CD4-positive, alpha-beta T cell (primary cell): ENCODE measurements around the gene KDM3B. TPM values are rescaled to one million over a fixed set of nuclear protein-coding genes. Genes with fewer than 3 reads are reported as not detected.
A peak's percentile ranks its signal among the peaks of the same experiment; 100 is the strongest.

Experiments used
- ATAC-seq: fragments of 200-7000 bp; cut with Tn5 transposase; one replicate; pipeline ENCODE4 v1.10.0; 2022; ENCODE audit warnings: mild to moderate bottlenecking; ENCODE audit not compliant: poor library complexity
- CTCF ChIA-PET: fragments of 350-600 bp; sonication (Branson Sonifier 250); formaldehyde crosslinking; loops from one replicate; lab custom pipeline; 2021; ENCODE audit warnings: antibody characterized with exemption, inconsistent platforms; lab: Charles Lee
- POLR2A ChIA-PET: fragments of 350-600 bp; sonication (Branson Sonifier 250); formaldehyde crosslinking; loops from one replicate; lab custom pipeline; 2021; ENCODE audit warnings: antibody characterized with exemption, inconsistent platforms; lab: Charles Lee
- DNase-seq, 14 experiments: peaks; one replicate each; pipeline ENCODE4 v3.0.0-alpha.2; 2013 to 2020; ENCODE audit warnings: mixed read lengths in 2 of 14
- H3K27ac ChIP-seq, 2 donors: one replicate each; pipeline versions ENCODE4 v1.5.1 to v1.7.0; 2013; ENCODE audit warnings: low read length in 2 of 2, low read depth in 1 of 2, mild to moderate bottlenecking in 1 of 2
- H3K27me3 ChIP-seq, 2 experiments: 1 replicate in 1 of 2; 2 replicates in 1 of 2; pipeline versions ENCODE4 v1.6.1 to v1.7.0; 2013; ENCODE audit warnings: low read length in 2 of 2, control low read depth in 1 of 2, mild to moderate bottlenecking in 1 of 2, moderate library complexity in 1 of 2; ENCODE audit not compliant: insufficient read depth in 2 of 2, control insufficient read depth in 1 of 2
- H3K36me3 ChIP-seq: one replicate; pipeline ENCODE4 v1.6.1; 2013; ENCODE audit warnings: low read length, control low read depth; ENCODE audit not compliant: insufficient read depth
- H3K4me1 ChIP-seq: one replicate; pipeline ENCODE4 v1.6.1; 2013; ENCODE audit warnings: low read length, control low read depth; ENCODE audit not compliant: insufficient read depth
- H3K4me3 ChIP-seq: one replicate; pipeline ENCODE4 v1.5.1; 2013; ENCODE audit warnings: mild to moderate bottlenecking, low read length, moderate library complexity
- H3K9me3 ChIP-seq, 2 experiments: 1 replicate in 1 of 2; 2 replicates in 1 of 2; pipeline versions ENCODE4 v1.6.1 to v1.7.0; 2013; ENCODE audit warnings: low read length in 2 of 2, mild to moderate bottlenecking in 2 of 2, control low read depth in 1 of 2, moderate library complexity in 1 of 2; ENCODE audit not compliant: control insufficient read depth in 1 of 2, insufficient read depth in 1 of 2
- H3K27ac Mint-ChIP-seq: one replicate; pipeline ENCODE4 v1.8.0; 2020; ENCODE audit warnings: mixed read lengths
- H3K27me3 Mint-ChIP-seq: one replicate; pipeline ENCODE4 v1.8.0; 2021; ENCODE audit warnings: mixed read lengths
- H3K36me3 Mint-ChIP-seq: one replicate; pipeline ENCODE4 v1.8.0; 2021; ENCODE audit warnings: low read depth, mixed read lengths
- H3K4me1 Mint-ChIP-seq: one replicate; pipeline ENCODE4 v1.8.0; 2021; ENCODE audit warnings: low read depth, mixed read lengths
- H3K4me3 Mint-ChIP-seq: one replicate; pipeline ENCODE4 v1.8.0; 2020; ENCODE audit warnings: mild to moderate bottlenecking, mixed read lengths
- H3K9me3 Mint-ChIP-seq: one replicate; pipeline ENCODE4 v1.8.0; 2020; ENCODE audit warnings: mixed read lengths
- CTCF ChIP-seq: fragments of 200-600 bp; IDR thresholded peaks from one replicate; pipeline ENCODE4 v1.8.0; 2022; ENCODE audit warnings: antibody characterized with exemption, mild to moderate bottlenecking
- intact Hi-C, 2 experiments: fragments of 100-400 bp; cut with DNase I in 1 of 2; cut with micrococcal nuclease in 1 of 2; formaldehyde crosslinking; loops; one replicate each; pipeline versions ENCODE4 v1.15.1 to v1.9.0; 2023 to 2025; cut with DNase I, micrococcal nuclease
- total RNA-seq, 174 experiments: library from RNA in 2 of 174; stranded (reverse) in 2 of 174; gene quantifications; one replicate each; pipeline ENCODE4 v1.2.3 and lab custom pipeline; 2021 to 2026

Gene KDM3B
- total RNA-seq, 2 experiments from 2014 or later = 59.5 to 66.0 TPM

DNA sequence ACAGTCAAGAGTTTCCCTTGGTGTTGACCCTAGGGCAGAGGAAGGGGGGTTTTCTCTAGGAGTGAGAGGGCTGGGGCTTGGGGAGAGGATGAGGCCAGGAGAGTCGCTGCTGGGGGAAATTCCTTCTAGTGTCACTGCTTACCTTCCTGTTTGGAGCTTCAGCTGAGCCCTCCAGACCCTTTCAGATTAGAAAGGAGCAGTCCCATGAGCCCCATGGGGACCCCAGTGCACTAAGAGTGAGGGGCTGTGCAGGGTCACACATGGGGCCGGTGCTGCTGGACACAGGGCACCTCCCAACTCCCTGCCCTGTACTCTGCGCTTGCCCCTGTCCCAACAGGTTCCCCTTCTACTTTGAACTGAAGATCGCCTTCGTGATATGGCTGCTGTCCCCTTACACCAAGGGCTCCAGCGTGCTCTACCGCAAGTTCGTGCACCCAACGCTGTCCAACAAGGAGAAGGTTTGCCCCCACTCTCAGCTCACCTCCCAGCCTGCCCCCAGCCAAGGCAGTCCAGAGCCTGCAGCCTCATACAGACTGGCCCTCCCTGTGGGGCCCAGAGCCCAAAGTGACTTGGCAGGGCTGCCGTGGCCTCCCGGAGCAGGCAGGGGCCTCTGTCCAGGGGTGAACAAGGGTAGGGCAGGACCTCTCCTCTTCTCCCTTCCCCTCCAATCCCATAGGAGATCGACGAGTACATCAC is 91.7 kb downstream of the KDM3B start:
- ChIA-PET POLR2A (no interaction called here), CTCF (no interaction called here)
- Mint-ChIP-seq H3K4me1 (peaks cover 8% of the 10 kb centered on the region), H3K27me3 (no peaks in the 10 kb centered on the region), H3K9me3 (no peaks in the 10 kb centered on the region), H3K4me3 (no peak overlapping the region), H3K27ac (no peak overlapping the region), H3K36me3 (no peaks in the 10 kb centered on the region)
- Histone ChIP-seq H3K27ac (no peak overlapping the region), H3K4me3 (no peak overlapping the region), H3K36me3 (no peaks in the 10 kb centered on the region), H3K9me3 (no peaks in the 10 kb centered on the region), H3K27me3 (peaks cover 0 to 3% of the 10 kb centered on the region in 2 experiments), H3K4me1 (peaks cover 6% of the 10 kb centered on the region)
- DNase-seq (no peak), ATAC-seq (no peak)
- intact Hi-C loops = no loop called here
- no peak for TF ChIP-seq CTCF

- H3K4me3 Mint-ChIP-seq = no peak overlapping the region
- POLR2A ChIA-PET = no interaction called here
Observed at GRCh38 chr5:138444774-138445546, 92.5 kb downstream of the KDM3B start.

More at GRCh38 chr5:138444774-138445546, 92.5 kb downstream of the KDM3B start:
- Histone ChIP-seq H3K9me3 (no peaks in the 10 kb centered on the region), H3K36me3 (no peaks in the 10 kb centered on the region), H3K27me3 (no peaks in the 10 kb centered on the region), H3K4me3 (no peak overlapping the region), H3K27ac (no peak overlapping the region), H3K4me1 (peaks cover 5% of the 10 kb centered on the region)
- Mint-ChIP-seq H3K36me3 (no peaks in the 10 kb centered on the region), H3K4me1 (peaks cover 7% of the 10 kb centered on the region), H3K27ac (no peak overlapping the region), H3K9me3 (no peaks in the 10 kb centered on the region), H3K27me3 (no peaks in the 10 kb centered on the region)
- intact Hi-C loops = no loop called here
- ATAC-seq = no peak
- CTCF ChIA-PET = no interaction called here
- no peak for TF ChIP-seq CTCF
- DNase-seq = peak in 1 of 14 experiments; percentile 16
